IMR-90 (cell line): ENCODE results near the gene GLRX2. TPM values are rescaled to one million over a fixed set of nuclear protein-coding genes. Genes with fewer than 3 reads are reported as not detected.

Source experiments
- ATAC-seq: fragments of 200-7000 bp; cut with Tn5 transposase; 2 replicates; pipeline ENCODE4 v1.9.1; 2020; ENCODE audit warnings: low read depth, mild to moderate bottlenecking, moderate library complexity
- BruUV-seq: library from RNA; stranded (reverse); fragments of 400-500 nt; replicated peaks from 2 replicates; lab custom pipeline; 2021; lab: Mats Ljungman, UMichigan
- CTCF ChIA-PET: fragments of 300-600 bp; formaldehyde crosslinking; extraction: SDS; loops from one replicate; lab custom pipeline; 2021; ENCODE audit warnings: antibody characterized with exemption; lab: Yijun Ruan, JAX
- POLR2A ChIA-PET: fragments of 300-600 bp; sonication (Branson Sonifier 250); formaldehyde crosslinking; loops from one replicate; lab custom pipeline; 2022; ENCODE audit warnings: antibody characterized with exemption; ENCODE audit not compliant: unreplicated experiment; lab: Charles Lee
- DNase-seq: peaks from one replicate; pipeline ENCODE4 v3.0.0; 2013
- H2AFZ ChIP-seq: replicated peaks from 2 replicates; pipeline ENCODE3; 2013; ENCODE audit warnings: low read length, mild to moderate bottlenecking; ENCODE audit not compliant: poor library complexity
- H2AK5ac ChIP-seq: 2 replicates; pipeline ENCODE4 v1.6.1; 2013; ENCODE audit warnings: low read depth, low read length, inconsistent platforms
- H2AK9ac ChIP-seq: replicated peaks from 2 replicates; pipeline ENCODE3; 2013; ENCODE audit warnings: mild to moderate bottlenecking, low read depth, low read length, moderate library complexity; ENCODE audit not compliant: poor library complexity
- H2BK120ac ChIP-seq: 2 replicates; pipeline ENCODE4 v1.6.1; 2013; ENCODE audit warnings: low read depth, low read length, inconsistent platforms
- H2BK15ac ChIP-seq: 3 replicates; pipeline ENCODE4 v1.6.1; 2013; ENCODE audit warnings: low read depth, low read length, inconsistent platforms
- H2BK20ac ChIP-seq: 2 replicates; pipeline ENCODE4 v1.6.1; 2013; ENCODE audit warnings: low read depth, mild to moderate bottlenecking, inconsistent platforms, low read length, moderate library complexity
- H2BK5ac ChIP-seq: 2 replicates; pipeline ENCODE4 v1.6.1; 2013; ENCODE audit warnings: mild to moderate bottlenecking, low read depth, low read length, inconsistent platforms; ENCODE audit not compliant: poor library complexity, severe bottlenecking
- H3K14ac ChIP-seq: replicated peaks from 2 replicates; pipeline ENCODE4 v1.6.1; 2013; ENCODE audit warnings: low read depth, low read length, inconsistent platforms
- H3K18ac ChIP-seq: 2 replicates; pipeline ENCODE4 v1.6.1; 2013; ENCODE audit warnings: low read depth, low read length, control low read depth
- H3K23ac ChIP-seq: 2 replicates; pipeline ENCODE4 v1.6.1; 2013; ENCODE audit warnings: low read depth, low read length, inconsistent platforms
- H3K27ac ChIP-seq: 2 replicates; pipeline ENCODE4 v1.5.1; 2013; ENCODE audit warnings: mild to moderate bottlenecking, control low read depth, low read length; ENCODE audit not compliant: insufficient read depth
- H3K27me3 ChIP-seq: 2 replicates; pipeline ENCODE4 v1.6.1; 2013; ENCODE audit warnings: low read length; ENCODE audit not compliant: control insufficient read depth, insufficient read depth
- H3K36me3 ChIP-seq: 2 replicates; pipeline ENCODE4 v1.6.1; 2013; ENCODE audit warnings: low read length, mixed read lengths; ENCODE audit not compliant: control insufficient read depth, insufficient read depth
- H3K4ac ChIP-seq: 2 replicates; pipeline ENCODE4 v1.6.1; 2013; ENCODE audit warnings: low read depth, low read length, inconsistent platforms
- H3K4me1 ChIP-seq: 2 replicates; pipeline ENCODE4 v1.6.1; 2013; ENCODE audit warnings: low read length, mixed read lengths; ENCODE audit not compliant: control insufficient read depth, insufficient read depth
- H3K4me2 ChIP-seq: 2 replicates; pipeline ENCODE4 v1.6.1; 2013; ENCODE audit warnings: low read depth, mild to moderate bottlenecking, control low read depth, low read length, moderate library complexity
- H3K4me3 ChIP-seq: 2 replicates; pipeline ENCODE4 v1.5.1; 2013; ENCODE audit warnings: low read depth, mild to moderate bottlenecking, control low read depth, low read length, moderate library complexity; ENCODE audit not compliant: insufficient read depth
- H3K56ac ChIP-seq: 2 replicates; pipeline ENCODE4 v1.6.1; 2013; ENCODE audit warnings: low read length, inconsistent platforms; ENCODE audit not compliant: insufficient read depth; ENCODE audit errors: extremely low read depth
- H3K79me1 ChIP-seq, 2 experiments: 2 replicates each; pipeline ENCODE4 v1.6.1; 2013; ENCODE audit warnings: low read length in 2 of 2, inconsistent platforms in 1 of 2, low read depth in 1 of 2
- H3K9ac ChIP-seq: 2 replicates; pipeline ENCODE4 v1.6.1; 2013; ENCODE audit warnings: low read depth, low read length, control low read depth
- H3K9me1 ChIP-seq: 2 replicates; pipeline ENCODE4 v1.6.1; 2013; ENCODE audit warnings: low read length, inconsistent platforms; ENCODE audit not compliant: insufficient read depth
- H3K9me3 ChIP-seq: 2 replicates; pipeline ENCODE4 v1.6.1; 2013; ENCODE audit warnings: low read length; ENCODE audit not compliant: control insufficient read depth, insufficient read depth
- H4K20me1 ChIP-seq: 2 replicates; pipeline ENCODE4 v1.6.1; 2013; ENCODE audit warnings: low read length, inconsistent platforms; ENCODE audit not compliant: insufficient read depth
- H4K5ac ChIP-seq: 2 replicates; pipeline ENCODE4 v1.6.1; 2013; ENCODE audit warnings: mild to moderate bottlenecking, low read depth, low read length, control low read depth
- H4K8ac ChIP-seq, 2 experiments: 2 replicates each; pipeline ENCODE4 v1.6.1; 2013; ENCODE audit warnings: low read depth in 2 of 2, low read length in 2 of 2, control low read depth in 1 of 2, inconsistent platforms in 1 of 2
- H4K91ac ChIP-seq: 2 replicates; pipeline ENCODE4 v1.6.1; 2013; ENCODE audit warnings: low read depth, low read length, inconsistent platforms; ENCODE audit not compliant: insufficient read depth
- BHLHE40 ChIP-seq: fragments of 150-350 bp; IDR thresholded peaks from 2 replicates; pipeline ENCODE4 v1.6.1; 2016; ENCODE audit warnings: mild to moderate bottlenecking, low read depth, low read length
- CEBPB ChIP-seq: IDR thresholded peaks from 2 replicates; pipeline ENCODE4 v1.6.1; 2012; ENCODE audit warnings: low read depth, low read length, improper control_type of control experiment
- CHD1 ChIP-seq: IDR thresholded peaks from 2 replicates; pipeline ENCODE4 v1.6.1; 2012; ENCODE audit warnings: low read depth, low read length, improper control_type of control experiment
- CTCF ChIP-seq: conservative IDR thresholded peaks from 2 replicates; pipeline ENCODE4 v1.5.1; 2012; ENCODE audit warnings: mild to moderate bottlenecking, low read depth, low read length, improper control_type of control experiment
- ELK1 ChIP-seq: fragments of 150-350 bp; IDR thresholded peaks from 2 replicates; pipeline ENCODE4 v1.6.1; 2016; ENCODE audit warnings: low read depth, mild to moderate bottlenecking, low read length, moderate library complexity, borderline replicate concordance
- FOS ChIP-seq: fragments of 150-350 bp; IDR thresholded peaks from 2 replicates; pipeline ENCODE4 v1.6.1; 2016; ENCODE audit warnings: low read depth, low read length
- MAFK ChIP-seq: IDR thresholded peaks from 2 replicates; pipeline ENCODE4 v1.6.1; 2012; ENCODE audit warnings: low read depth, low read length, improper control_type of control experiment
- MAZ ChIP-seq: IDR thresholded peaks from 2 replicates; pipeline ENCODE4 v1.6.1; 2012; ENCODE audit warnings: low read depth, mild to moderate bottlenecking, low read length, improper control_type of control experiment, moderate library complexity, borderline replicate concordance
- MXI1 ChIP-seq: IDR thresholded peaks from 2 replicates; pipeline ENCODE4 v1.6.1; 2012; ENCODE audit warnings: low read depth, mild to moderate bottlenecking, low read length, moderate library complexity, borderline replicate concordance
- NFE2L2 ChIP-seq: fragments of 150-350 bp; IDR thresholded peaks from 2 replicates; pipeline ENCODE4 v1.6.1; 2016; ENCODE audit warnings: low read depth, mild to moderate bottlenecking, low read length
- POLR2A ChIP-seq: IDR thresholded peaks from 2 replicates; pipeline ENCODE4 v1.6.1; 2012; ENCODE audit warnings: mild to moderate bottlenecking, low read depth, low read length
- RFX5 ChIP-seq: IDR thresholded peaks from 2 replicates; pipeline ENCODE4 v1.8.0; 2012; ENCODE audit warnings: low read depth, mild to moderate bottlenecking, low read length, moderate library complexity
- SMC3 ChIP-seq: fragments of 150-350 bp; IDR thresholded peaks from 2 replicates; pipeline ENCODE4 v1.6.1; 2016; ENCODE audit warnings: low read depth, mild to moderate bottlenecking, antibody characterized with exemption, low read length, moderate library complexity
- WGBS, 2 experiments: methylation state at CpG; one replicate each; pipeline versions ENCODE4 v1.1.5 to v1.1.7; 2013; ENCODE audit warnings: missing lambda C conversion rate in 2 of 2; ENCODE audit not compliant: insufficient read length in 1 of 2; ENCODE audit errors: extremely low coverage in 2 of 2; 5-methylcytosine and 5-hydroxymethylcytosine counted together
- dilution Hi-C: fragments of 300-500 bp; cut with HindIII; formaldehyde crosslinking; loops from one replicate; pipeline ENCODE4 v1.14.3; 2018; ENCODE audit warnings: low sequenced_read_pairs; ENCODE audit not compliant: unreplicated experiment
- in situ Hi-C: fragments of 300-500 bp; cut with MboI; formaldehyde crosslinking; loops from 3 replicates; pipeline ENCODE4 v1.14.3; 2019; ENCODE audit warnings: low sequenced_read_pairs, inconsistent platforms, mixed read lengths
- intact Hi-C: fragments of 100-400 bp; cut with micrococcal nuclease; formaldehyde crosslinking; loops from 2 replicates; pipeline ENCODE4 v1.10.0; 2022
- polyA plus RNA-seq, 3 experiments: library from polyadenylated mRNA; depleted of rRNA; stranded (reverse); fragments of >200 nt; gene quantifications; 2 replicates each; pipeline ENCODE4 v1.2.3, GENCODE V29; 2012; ENCODE audit warnings: low replicate concordance in 1 of 3
- total RNA-seq: library from RNA; depleted of rRNA; stranded (reverse); fragments of >200 nt; gene quantifications from 2 replicates; pipeline ENCODE4 v1.2.3, GENCODE V29; 2012

Gene GLRX2
- total and polyA plus RNA-seq, 2 of the 4 experiments (the other 2 are of a cell fraction), result 2.0 to 15.9 TPM

- POLR2A ChIA-PET, result no interaction called here
- no TSS peak for BruUV-seq
- CTCF ChIA-PET, result no interaction called here
Observed at GRCh38 chr1:193109619-193110018, 4.4 kb upstream of the GLRX2 start.

More at GRCh38 chr1:193109619-193110018, 4.4 kb upstream of the GLRX2 start:
- Histone ChIP-seq H2AK9ac (no peak overlapping the region), H4K8ac (no peak overlapping the region), H3K4me1 (peaks cover 7% of the 10 kb centered on the region), H2BK5ac (no peak overlapping the region), H3K36me3 (no peaks in the 10 kb centered on the region), H4K5ac (no peak overlapping the region), H2BK20ac (no peak overlapping the region), H3K18ac (no peak overlapping the region), H2AFZ (no peak overlapping the region), H4K91ac (no peak overlapping the region), H3K4me2 (no peak overlapping the region), H3K9ac (no peak overlapping the region), H2AK5ac (no peak overlapping the region), H3K79me1 (peaks cover 0 to 3% of the 10 kb centered on the region in 2 experiments; a peak in 2 of 4 replicates), H3K27ac (no peak overlapping the region), H2BK15ac (0 out of 3 replicates have a peak overlapping the region, but pooled peaks have one; percentile 81), H3K23ac (no peak overlapping the region), H3K9me1 (peaks cover 9% of the 10 kb centered on the region), H4K20me1 (0 out of 2 replicates have a peak, but pooled peaks cover 1% of the 10 kb centered on the region), H3K27me3 (no peaks in the 10 kb centered on the region), H3K4ac (peak overlapping the region; percentile 18; the same call in 1 of the 2 replicates), H2BK120ac (no peak overlapping the region), H3K56ac (no peak overlapping the region), H3K9me3 (no peaks in the 10 kb centered on the region), H3K14ac (no peak overlapping the region), H3K4me3 (no peak overlapping the region)
- dilution Hi-C loops (no loop called here), intact Hi-C loops (no loop called here), in situ Hi-C loops (loop anchor here (10.0 kb wide), 1 partner anchor 635 kb away; no protein-coding TSS in a partner anchor)
- no CpG with 5 or more reads among the region's 1 CpG for WGBS, 2 experiments
- TF ChIP-seq SMC3 (no peak), POLR2A (no peak), CHD1 (no peak), MAFK (no peak), MXI1 (no peak), NFE2L2 (no peak), MAZ (no peak), ELK1 (no peak), BHLHE40 (no peak), CEBPB (no peak), FOS (no peak), CTCF (no peak), RFX5 (no peak)
- no peak for DNase-seq
- no peak for ATAC-seq
